Fibroblast of upper back skin (primary cell): Measurements from ENCODE around the gene CASP10.
"Not testable (repeated sequence)": the region's sequence is repeated elsewhere in the genome, so short reads cannot be mapped to it uniquely, and the experiment has no call there.

Experiments used
- DNase-seq: peaks from one replicate; pipeline ENCODE4 v3.0.0-alpha.2; 2013

CASP10 gene, protein sequence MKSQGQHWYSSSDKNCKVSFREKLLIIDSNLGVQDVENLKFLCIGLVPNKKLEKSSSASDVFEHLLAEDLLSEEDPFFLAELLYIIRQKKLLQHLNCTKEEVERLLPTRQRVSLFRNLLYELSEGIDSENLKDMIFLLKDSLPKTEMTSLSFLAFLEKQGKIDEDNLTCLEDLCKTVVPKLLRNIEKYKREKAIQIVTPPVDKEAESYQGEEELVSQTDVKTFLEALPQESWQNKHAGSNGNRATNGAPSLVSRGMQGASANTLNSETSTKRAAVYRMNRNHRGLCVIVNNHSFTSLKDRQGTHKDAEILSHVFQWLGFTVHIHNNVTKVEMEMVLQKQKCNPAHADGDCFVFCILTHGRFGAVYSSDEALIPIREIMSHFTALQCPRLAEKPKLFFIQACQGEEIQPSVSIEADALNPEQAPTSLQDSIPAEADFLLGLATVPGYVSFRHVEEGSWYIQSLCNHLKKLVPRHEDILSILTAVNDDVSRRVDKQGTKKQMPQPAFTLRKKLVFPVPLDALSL

GRCh38 chr2:201182650-201183364 is at the start of gene CASP10:
CASP10 (plus strand) TSS chr2:201183141; CDS start chr2:201185778, 2,637 bp downstream.
- DNase-seq = peak; percentile 10

- DNase-seq = no peak
These were observed 47.6 kb upstream of the CASP10 start for GRCh38 chr2:201135386-201135785.

GRCh38 chr2:201136889-201137321 is 46.0 kb upstream of the CASP10 start:
- DNase-seq = no peak

GRCh38 chr2:201137505-201138400 is 45.2 kb upstream of the CASP10 start:
- DNase-seq = no peak

- DNase-seq = no peak
These were observed 44.5 kb upstream of the CASP10 start for GRCh38 chr2:201138401-201138970.

DNA sequence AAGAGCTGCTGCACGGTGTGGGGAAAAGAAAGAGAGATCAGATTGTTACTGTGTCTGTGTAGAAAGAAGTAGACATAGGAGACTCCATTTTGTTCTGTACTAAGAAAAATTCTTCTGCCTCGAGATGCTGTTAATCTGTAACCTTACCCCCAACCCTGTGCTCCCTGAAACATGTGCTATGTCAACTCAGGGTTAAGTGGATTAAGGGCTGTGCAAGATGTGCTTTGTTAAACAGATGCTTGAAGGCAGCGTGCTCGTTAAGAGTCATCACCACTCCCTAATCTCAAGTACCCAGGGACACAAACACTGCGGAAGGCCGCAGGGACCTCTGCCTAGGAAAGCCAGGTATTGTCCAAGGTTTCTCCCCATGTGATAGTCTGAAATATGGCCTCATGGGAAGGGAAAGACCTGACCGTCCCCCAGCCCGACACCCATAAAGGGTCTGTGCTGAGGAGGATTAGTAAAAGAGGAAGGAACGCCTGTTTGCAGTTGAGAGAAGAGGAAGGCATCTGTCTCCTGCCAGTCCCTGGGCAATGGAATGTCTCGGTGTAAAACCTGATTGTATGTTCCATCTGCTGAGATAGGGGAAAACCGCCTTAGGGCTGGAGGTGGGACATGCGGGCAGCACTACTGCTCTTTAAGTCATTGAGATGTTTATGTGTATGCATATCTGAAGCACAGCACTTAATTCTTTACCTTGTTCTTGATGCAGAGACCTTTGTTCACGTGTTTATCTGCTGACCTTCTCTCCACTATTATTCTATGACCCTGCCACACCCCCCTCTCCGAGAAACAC is 43.8 kb upstream of the CASP10 start:
- DNase-seq = not testable (repeated sequence)

DNA sequence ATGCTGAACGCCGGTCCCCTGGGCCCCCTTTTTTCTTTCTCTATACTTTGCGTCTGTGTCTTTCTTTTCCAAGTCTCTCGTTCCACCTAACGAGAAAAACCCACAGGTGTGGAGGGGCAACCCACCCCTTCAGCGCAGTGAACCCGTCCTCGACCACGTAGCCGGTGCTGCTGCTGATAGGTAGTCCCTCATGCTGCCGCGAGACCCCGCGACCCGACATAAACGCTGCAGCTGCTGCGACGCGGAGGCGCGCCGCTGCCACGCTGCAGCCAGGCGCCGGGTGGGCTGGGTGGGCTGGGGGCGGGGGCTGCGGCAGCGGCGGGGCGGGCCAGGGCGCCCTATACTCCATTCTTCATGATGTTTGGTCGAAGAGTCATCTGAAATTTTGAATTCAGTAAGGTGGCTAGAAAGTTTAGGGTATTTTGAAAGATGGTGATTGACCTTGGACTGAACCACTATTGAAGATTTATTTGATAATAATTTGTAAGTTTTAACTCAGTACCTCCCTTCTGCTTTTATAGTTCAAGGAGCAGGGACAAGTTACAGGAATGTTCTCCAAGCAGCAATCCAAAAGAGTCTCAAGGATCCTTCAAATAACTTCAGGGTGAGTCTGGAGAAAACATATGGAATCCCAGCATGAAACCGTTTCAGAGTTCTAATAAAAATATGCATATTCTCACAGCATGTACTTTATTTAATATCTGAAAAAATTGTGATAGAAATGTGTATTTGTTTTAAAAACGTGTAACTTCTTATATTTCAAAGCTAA is 42.9 kb upstream of the CASP10 start:
- DNase-seq = peak; percentile 63

DNA sequence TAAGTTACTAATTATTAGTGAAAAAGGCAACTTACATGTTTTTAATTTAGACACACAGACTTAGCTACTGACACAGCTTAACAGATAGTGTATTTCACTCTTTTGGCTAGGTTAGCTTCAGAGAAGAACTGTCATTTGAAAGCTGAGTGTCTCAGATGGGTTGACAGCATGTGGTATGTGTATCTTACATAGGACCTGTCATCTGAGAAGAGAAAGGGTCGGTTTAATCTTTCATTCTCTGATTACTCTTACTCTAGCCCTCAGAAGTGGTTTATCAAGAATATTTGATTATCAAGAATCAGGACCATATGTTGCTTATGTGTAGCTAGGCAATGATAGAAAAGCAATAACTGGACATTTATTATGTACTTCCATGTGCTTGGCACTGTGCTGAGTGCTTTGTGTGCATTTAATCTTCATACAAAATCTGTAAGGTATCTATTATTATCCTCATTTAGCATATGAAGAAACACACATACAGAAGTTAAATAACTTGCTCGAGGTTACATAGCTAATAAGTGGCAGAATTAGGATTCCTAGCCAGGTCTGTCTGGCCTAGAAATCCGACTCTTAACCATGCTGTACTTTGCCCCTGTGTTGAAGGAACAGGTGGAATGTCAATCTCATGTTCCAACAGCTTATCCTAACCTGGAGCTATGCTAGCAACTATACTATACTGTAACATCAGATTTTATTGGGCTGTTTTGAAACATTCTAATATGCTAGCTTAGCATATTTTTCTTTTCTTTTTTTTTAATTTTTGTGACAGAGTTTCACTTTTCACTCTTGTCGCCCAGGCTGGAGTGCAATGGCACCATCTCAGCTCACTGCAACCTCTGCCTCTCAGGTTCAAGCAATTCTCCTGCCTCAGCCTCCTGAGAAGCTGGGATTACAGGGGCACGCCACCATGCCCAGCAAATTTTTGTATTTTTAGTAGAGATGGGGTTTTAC is 38.6 kb upstream of the CASP10 start:
- DNase-seq = no peak

GRCh38 chr2:201148434-201148990 is 34.4 kb upstream of the CASP10 start:
- no peak for DNase-seq

DNA sequence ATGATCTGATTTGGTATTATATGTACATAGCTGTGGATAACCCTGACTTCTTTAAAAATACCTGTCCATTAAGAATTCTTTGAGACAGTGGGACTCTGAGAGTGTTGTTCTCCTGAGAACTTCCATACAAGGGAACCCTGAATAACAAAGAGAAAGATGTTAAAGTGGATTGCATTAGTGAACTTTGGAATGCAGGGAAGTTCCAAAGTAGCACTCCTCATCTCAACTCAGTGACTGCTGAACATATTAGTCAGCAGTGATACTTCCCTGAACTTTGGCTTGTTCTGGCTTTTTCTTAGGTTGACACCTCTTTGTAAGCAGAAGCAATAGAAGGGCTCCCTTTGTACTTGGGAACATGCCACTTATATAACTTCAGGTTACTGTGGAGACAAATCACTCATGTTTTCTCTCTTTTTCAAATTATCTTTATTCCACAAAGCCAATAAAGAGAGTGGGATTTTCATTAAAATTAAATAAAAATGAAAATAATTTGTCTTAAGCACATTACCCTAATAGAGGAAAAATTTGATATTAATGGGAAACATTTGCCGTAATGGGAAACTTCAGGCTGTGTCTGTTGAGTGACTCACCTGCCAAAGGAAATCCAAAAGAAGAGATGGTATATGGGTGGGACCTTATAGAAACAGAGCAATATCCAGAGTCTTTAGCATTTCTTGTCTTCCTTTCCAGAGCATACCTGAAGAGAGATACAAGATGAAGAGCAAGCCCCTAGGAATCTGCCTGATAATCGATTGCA is 33.7 kb upstream of the CASP10 start:
- peak; percentile 90 for DNase-seq

DNA sequence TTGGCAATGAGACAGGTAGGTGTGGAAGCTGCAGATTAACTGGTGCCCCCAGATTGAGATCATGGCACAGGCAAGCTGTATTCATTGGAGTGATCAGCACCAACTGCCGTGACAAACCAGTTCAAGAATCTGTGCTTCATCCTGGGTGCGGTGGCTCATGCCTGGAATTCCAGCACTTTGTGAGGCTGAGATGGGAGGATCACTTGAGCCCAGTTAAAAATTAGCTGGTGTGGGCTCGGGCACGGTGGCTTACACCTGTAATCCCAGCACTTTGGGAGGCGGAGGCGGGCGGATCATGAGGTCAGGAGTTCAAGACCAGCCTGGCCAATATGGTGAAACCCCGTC is 33.1 kb upstream of the CASP10 start:
- DNase-seq = peak; percentile 43

GRCh38 chr2:201150454-201151020 is 32.4 kb upstream of the CASP10 start:
- no peak for DNase-seq

GRCh38 chr2:201151127-201151981 is 31.6 kb upstream of the CASP10 start:
- DNase-seq = peak; percentile 87

DNA sequence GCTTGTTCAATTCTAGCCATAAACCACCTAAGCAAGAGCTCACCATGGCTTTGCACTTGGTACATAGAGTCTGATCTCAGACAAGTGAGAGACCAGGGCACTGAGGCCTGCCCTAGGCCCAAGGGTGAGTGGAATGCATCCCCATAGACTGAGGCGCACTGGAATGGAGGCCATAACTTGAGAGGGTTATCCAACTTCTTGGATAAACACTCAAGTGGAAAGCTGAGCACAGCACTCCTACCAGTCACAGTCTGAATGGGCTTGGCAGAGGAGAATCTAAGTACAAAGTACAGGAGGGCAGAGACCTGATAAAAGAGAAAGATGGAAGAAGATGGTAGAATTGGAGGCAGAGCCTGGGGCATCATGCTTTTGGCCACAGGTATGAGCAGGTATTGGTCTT is 30.4 kb upstream of the CASP10 start:
- no peak for DNase-seq

DNA sequence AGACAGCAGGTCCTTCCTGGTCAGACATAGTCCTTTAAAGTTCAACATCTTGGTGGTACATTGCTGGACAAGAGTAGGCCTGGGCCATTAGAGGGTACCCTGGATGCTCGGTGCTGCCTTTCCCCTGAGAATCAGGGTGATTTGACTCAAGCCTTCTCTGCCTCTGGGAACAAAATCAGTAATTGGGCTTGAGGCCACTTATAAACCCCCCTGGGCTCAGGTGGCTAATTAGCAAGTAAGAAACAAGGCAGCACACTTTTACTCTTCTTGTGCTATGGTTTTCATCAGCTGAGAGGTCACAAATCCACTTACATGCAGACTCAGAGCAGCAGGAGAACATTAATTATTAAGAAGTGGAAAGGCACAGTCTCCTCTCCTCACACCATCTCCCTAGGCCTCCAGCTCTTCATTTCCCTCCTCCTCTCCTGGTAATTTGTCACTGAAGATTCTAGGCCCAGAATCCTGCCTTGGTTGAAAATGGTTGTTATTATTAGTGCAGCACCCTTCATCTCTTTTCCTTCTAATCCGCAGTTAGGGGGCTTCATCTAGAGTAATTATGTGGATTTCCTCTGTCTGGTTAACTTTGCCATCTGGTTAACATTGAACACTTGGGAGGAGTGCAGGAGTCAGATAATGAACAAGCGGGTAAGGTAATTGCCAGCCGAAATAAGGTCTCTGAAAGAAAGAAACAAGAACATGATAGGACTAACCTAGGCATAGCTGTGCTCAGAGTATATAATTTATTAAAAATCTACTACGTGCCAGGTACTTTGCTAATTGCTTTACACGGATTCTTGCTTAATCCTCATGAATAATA is 29.7 kb upstream of the CASP10 start:
- no peak for DNase-seq
